Chondrocyte (in vitro differentiated cells): ENCODE measurements around the gene ZSCAN21. TPM values are rescaled to one million over a fixed set of nuclear protein-coding genes. Genes with fewer than 3 reads are reported as not detected.
A peak's percentile ranks its signal among the peaks of the same experiment; 100 is the strongest.

ENCODE experiments used
- DNase-seq: peaks from one replicate; pipeline ENCODE4 v3.0.0; 2021; ENCODE audit warnings: mixed read lengths, low spot score
- H3K27ac Mint-ChIP-seq: one replicate; pipeline ENCODE4 v1.8.0; 2021; ENCODE audit warnings: mild to moderate bottlenecking, moderate library complexity, mixed read lengths; ENCODE audit not compliant: unreplicated experiment
- H3K27me3 Mint-ChIP-seq: 2 replicates; pipeline ENCODE4 v1.8.0; 2021; ENCODE audit warnings: low read depth, mixed read lengths
- H3K36me3 Mint-ChIP-seq: 2 replicates; pipeline ENCODE4 v1.8.0; 2021; ENCODE audit warnings: low read depth, mixed read lengths
- H3K4me1 Mint-ChIP-seq: 2 replicates; pipeline ENCODE4 v1.8.0; 2021; ENCODE audit warnings: low read depth, mild to moderate bottlenecking, mixed read lengths
- H3K4me3 Mint-ChIP-seq: one replicate; pipeline ENCODE4 v1.8.0; 2021; ENCODE audit warnings: mild to moderate bottlenecking, moderate library complexity, mixed read lengths; ENCODE audit not compliant: unreplicated experiment
- H3K9me3 Mint-ChIP-seq: 2 replicates; pipeline ENCODE4 v1.8.0; 2021; ENCODE audit warnings: low read depth, mixed read lengths
- CTCF ChIP-seq: fragments of 200-600 bp; sonication (generic); IDR thresholded peaks from 2 replicates; pipeline ENCODE4 v1.5.0; 2021; ENCODE audit warnings: antibody characterized with exemption, mild to moderate bottlenecking, moderate library complexity
- microRNA-seq: library from miRNA; unstranded; fragments of <30 nt; microRNA quantifications from one replicate; pipeline ENCODE4 v1.2.0, GENCODE V29; 2020; ENCODE audit warnings: borderline number of aligned reads
- total RNA-seq: library from RNA; stranded (reverse); gene quantifications from 3 replicates; pipeline ENCODE4 v1.2.1, GENCODE V29; 2021

ZSCAN21 gene
- total RNA-seq, 1 donor from 2014 or later, result 13.1 TPM

GRCh38 chr7:100111914-100112313, 62.3 kb downstream of the ZSCAN21 start:
- DNase-seq, result no peak
- H3K36me3 Mint-ChIP-seq, result peaks cover 26% of the 10 kb centered on the region
- no peaks in the 10 kb centered on the region for H3K4me1 Mint-ChIP-seq
- no peaks in the 10 kb centered on the region for H3K27me3 Mint-ChIP-seq
- no peak for TF ChIP-seq CTCF
- H3K9me3 Mint-ChIP-seq, result no peaks in the 10 kb centered on the region
- no peak overlapping the region for H3K27ac Mint-ChIP-seq
- H3K4me3 Mint-ChIP-seq, result no peak overlapping the region

Small RNAs within 50 kb of the gene (microRNA-seq; reads per million reads assigned to microRNA genes)
- gene MIR106B (1,273 reads per million, percentile 81 among the genes with 10 or more reads in this experiment), gene MIR25 (132 reads per million, percentile 60 among the genes with 10 or more reads in this experiment), gene MIR93 (3,758 reads per million, percentile 89 among the genes with 10 or more reads in this experiment)

Other genes starting within 250 kb of the ZSCAN21 start
- not detected in 3 replicates for gene CYP3A43, start 221.8 kb upstream of the ZSCAN21 start, total RNA-seq
- 0.39 TPM in 1 of 3 replicates, not detected in the others for gene OR2AE1, start 172.7 kb upstream of the ZSCAN21 start, total RNA-seq
- gene TRIM4, start 130.2 kb upstream of the ZSCAN21 start, total RNA-seq, result 11.1 to 12.1 TPM (median 11.5 TPM) in 3 replicates
- gene GJC3, start 120.2 kb upstream of the ZSCAN21 start, total RNA-seq, result not detected in 3 replicates
- gene AZGP1, start 73.7 kb upstream of the ZSCAN21 start, total RNA-seq, result not detected in 3 replicates
- gene ZKSCAN1, start 34.2 kb upstream of the ZSCAN21 start, total RNA-seq, result 61.5 to 72.1 TPM (median 62.3 TPM) in 3 replicates
- 21.9 to 28.4 TPM (median 22.1 TPM) in 3 replicates for gene ZNF3, start 31.9 kb downstream of the ZSCAN21 start, total RNA-seq
- 80.1 to 111 TPM (median 83.1 TPM) in 3 replicates for gene COPS6, start 39.2 kb downstream of the ZSCAN21 start, total RNA-seq
- 34.0 to 63.8 TPM (median 34.1 TPM) in 3 replicates for gene MCM7, start 51.6 kb downstream of the ZSCAN21 start, total RNA-seq
- gene AP4M1, start 51.9 kb downstream of the ZSCAN21 start, total RNA-seq, result 16.9 to 24.8 TPM (median 19.6 TPM) in 3 replicates
- 53.5 to 58.5 TPM (median 54.9 TPM) in 3 replicates for gene TAF6, start 69.6 kb downstream of the ZSCAN21 start, total RNA-seq
- 29.8 to 46.4 TPM (median 31.5 TPM) in 3 replicates for gene CNPY4, start 69.9 kb downstream of the ZSCAN21 start, total RNA-seq
- 1.7 to 3.2 TPM (median 2.5 TPM) in 3 replicates for gene MBLAC1, start 77.2 kb downstream of the ZSCAN21 start, total RNA-seq
- gene LAMTOR4, start 99.1 kb downstream of the ZSCAN21 start, total RNA-seq, result 73.2 to 89.4 TPM (median 75.7 TPM) in 3 replicates
- gene TRAPPC14, start 108.9 kb downstream of the ZSCAN21 start, total RNA-seq, result 15.4 to 19.7 TPM (median 16.3 TPM) in 3 replicates
- gene GAL3ST4, start 118.8 kb downstream of the ZSCAN21 start, total RNA-seq, result 1.8 to 4.9 TPM (median 4.3 TPM) in 3 replicates
- 6.2 to 7.3 TPM (median 6.7 TPM) in 3 replicates for gene GPC2, start 127.6 kb downstream of the ZSCAN21 start, total RNA-seq
- gene STAG3, start 128.1 kb downstream of the ZSCAN21 start, total RNA-seq, result 0.57 to 1.2 TPM (median 0.64 TPM) in 3 replicates
- gene PVRIG, start 170.2 kb downstream of the ZSCAN21 start, total RNA-seq, result not detected in 3 replicates